Measurements from ENCODE around the gene TANC1.
A peak's percentile ranks its signal among the peaks of the same experiment; 100 is the strongest.
"Not testable (repeated sequence)": the region's sequence is repeated elsewhere in the genome, so short reads cannot be mapped to it uniquely, and the experiment has no call there.

Gene TANC1

GRCh38 chr2:159094173-159094737 is 125.8 kb downstream of the TANC1 start:
- no peak for DNase-seq

GRCh38 chr2:159095813-159096212 is 127.4 kb downstream of the TANC1 start:
- DNase-seq = no peak

DNA sequence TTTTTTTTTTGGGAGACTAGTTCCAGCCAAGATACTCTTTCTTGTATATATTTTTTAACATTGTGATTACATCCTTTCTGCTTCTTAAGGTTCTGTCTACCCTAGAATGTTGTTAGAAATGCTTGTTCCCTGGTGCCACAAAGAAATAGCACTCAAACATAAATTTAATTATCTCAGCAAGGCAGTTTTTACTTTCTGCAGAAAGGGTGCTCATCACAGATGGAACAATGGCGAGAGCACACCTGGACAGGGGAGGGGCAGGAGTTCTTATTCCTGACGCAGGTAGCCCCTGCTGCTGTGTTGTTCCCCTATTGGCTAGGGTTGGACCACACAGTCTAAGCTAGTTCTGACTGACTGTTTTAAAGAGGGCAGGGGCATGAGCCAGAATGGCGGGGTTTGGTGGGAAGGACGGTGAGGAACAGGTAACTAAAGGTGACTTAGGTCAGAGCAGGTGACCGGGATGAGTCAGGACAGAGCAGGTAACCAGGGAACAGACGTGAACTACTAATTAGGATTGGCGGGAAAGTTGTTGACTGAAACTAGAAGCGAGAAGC is 127.9 kb downstream of the TANC1 start:
- not testable (repeated sequence) for DNase-seq

DNA sequence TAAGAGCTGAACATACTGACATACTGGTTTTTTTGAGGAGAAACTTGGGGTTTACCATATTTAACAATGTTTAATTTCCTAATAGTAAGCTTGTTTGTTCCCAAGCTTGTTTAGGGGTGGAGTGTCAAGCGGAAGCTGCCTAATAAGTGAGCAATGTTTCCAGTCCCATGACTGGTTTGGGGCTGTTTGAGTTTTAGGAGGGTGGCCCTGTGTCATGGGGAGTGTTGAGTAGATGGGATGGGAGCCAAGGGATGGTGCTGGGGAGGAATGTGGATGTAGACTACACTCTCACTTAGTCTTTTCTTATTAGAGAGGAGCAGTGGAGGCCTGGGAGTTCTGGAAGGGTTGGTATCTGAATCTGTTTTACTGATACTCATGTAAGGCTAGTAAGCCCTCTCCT is 128.5 kb downstream of the TANC1 start:
- DNase-seq = no peak

GRCh38 chr2:159098361-159098760 is 129.9 kb downstream of the TANC1 start:
- DNase-seq = no peak

GRCh38 chr2:159098921-159099411 is 130.5 kb downstream of the TANC1 start:
- no peak for DNase-seq

DNA sequence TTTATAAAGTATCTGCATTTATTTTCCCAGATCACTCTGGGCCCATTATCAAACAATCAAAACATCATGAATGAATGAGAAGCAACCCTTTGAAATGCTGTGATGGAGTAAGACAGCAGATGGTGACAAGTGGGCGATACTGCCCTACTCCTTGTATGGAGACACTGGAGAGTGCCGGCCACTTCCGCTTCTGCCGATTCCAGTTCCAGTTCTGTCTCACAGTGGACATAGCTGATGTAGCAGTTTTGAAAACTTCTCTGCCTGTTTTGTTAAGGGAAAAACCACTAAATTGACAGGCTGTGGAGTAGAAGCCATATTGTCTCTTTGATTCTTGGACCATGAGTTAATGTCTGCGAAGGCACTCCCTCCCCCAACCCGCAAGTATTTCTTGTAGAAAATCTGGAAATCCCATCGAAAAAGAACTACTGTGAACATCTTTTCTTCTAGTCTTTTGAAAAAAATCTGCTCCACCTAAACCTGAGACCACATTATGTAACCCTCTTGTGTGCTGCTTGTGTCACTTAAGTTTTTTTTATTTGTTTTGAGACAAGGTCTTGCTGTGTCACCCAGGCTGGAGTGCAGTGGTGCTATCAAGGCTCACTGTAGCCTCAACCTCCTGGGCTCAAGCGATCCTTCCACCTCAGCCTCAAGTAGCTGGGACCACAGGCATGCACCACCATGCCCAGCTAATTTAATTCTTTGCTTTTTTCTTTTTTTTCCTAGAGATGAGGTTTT is 133.5 kb downstream of the TANC1 start:
- no peak for DNase-seq

GRCh38 chr2:159103411-159103810 is 135.0 kb downstream of the TANC1 start:
- no peak for DNase-seq

DNA sequence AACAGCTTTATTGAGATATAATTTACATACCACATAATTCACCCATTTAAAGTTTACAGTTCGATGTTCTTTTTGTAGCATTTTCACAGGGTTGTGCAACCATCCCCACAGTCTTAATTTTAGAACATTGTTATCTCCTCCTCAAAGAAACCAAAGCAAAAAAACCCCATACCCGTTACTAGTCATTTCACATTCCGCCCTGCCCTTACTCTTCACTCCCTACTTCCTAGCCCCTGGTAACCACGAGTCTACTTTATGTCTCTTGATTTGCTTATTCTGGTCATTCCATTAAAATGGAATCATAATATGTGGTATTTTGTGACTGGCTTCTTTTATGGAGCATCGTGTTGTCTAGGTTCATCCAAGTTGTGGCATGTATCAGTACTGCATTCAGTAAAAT is 137.7 kb downstream of the TANC1 start:
- DNase-seq = no peak

DNA sequence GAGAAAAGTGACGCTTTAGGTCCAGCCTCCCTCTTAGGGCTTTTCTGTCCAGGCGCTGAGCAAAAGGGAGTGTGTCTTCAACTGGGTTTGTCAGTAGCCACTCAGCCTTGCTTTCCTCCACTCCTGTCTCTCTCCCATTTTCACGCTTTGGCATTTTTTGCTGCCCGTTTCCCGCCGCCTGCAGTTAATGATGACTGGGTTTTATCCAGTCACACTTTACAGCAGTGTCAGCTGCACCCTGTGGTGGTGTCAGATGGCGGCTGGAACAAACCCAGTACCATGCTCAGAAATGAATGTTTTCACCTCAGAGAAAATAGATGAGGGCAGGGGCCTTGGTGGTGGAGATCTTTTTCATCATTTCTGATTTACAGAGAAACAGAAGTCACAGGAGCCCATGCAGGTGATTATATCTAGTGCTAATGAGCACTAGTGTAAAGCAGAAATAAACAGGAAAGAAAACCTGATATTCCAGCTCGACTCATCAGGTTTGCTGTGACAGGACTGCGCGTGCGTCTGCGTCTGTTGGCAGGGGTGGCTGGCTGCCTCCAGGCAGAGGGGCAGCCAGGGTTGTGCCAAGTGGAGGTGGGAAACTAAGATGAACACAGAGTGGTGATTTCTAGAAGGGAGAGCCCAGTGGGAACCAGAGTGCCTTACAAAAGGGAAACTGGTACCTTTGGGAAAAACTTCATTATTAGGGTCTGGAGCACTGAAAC is 139.9 kb downstream of the TANC1 start:
- no peak for DNase-seq

GRCh38 chr2:159109517-159109916 is 141.1 kb downstream of the TANC1 start:
- no peak for DNase-seq

GRCh38 chr2:159110784-159111183 is 142.3 kb downstream of the TANC1 start:
- no peak for DNase-seq

DNA sequence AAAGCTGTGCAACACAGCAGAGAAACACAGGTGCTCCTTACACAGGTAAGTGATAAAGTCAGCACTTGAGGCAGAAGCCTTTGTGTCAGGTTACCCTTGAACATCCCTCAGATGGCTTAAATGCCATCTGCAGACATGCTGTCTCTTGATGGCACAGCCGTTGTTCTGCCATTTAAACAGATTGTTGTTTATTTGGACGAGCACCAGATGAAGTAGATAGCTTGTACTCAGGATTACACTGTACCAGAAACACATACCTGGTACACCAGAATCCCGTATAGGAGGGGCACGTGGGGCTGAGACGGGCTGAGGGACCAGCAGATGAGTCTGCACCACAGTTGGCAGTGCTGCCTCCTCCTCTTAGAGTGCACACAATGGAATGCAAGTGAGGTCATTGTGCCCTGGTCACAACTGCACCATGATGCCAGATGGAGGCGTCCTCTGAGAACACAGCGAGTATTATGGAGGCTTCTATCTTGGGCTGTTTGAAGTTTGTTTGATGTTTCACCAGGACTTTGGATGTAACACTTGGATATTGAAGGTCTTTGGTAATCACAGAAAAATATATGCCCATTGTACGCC is 143.0 kb downstream of the TANC1 start:
- no peak for DNase-seq

- no peak for DNase-seq
Measured at GRCh38 chr2:159114835-159115234, 146.4 kb downstream of the TANC1 start.

DNA sequence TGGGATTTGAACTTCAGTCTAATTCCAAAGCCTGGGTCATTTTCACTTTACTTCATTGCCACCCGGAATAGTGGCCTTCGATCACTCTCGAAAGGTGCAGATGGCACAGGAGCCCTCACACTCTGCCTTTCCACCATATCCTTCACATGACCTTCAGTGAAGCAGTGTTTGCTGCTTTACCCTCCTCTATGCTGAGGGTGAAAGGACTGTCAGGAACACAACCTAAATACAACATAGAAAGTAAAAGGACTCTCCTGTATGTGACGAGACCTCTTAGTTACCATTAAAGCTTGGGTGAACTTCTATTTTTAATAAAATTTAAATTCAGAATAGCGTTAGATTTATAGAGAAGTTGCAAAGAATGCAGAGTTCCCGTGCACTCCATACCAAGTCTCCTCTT is 148.5 kb downstream of the TANC1 start:
- no peak for DNase-seq

DNA sequence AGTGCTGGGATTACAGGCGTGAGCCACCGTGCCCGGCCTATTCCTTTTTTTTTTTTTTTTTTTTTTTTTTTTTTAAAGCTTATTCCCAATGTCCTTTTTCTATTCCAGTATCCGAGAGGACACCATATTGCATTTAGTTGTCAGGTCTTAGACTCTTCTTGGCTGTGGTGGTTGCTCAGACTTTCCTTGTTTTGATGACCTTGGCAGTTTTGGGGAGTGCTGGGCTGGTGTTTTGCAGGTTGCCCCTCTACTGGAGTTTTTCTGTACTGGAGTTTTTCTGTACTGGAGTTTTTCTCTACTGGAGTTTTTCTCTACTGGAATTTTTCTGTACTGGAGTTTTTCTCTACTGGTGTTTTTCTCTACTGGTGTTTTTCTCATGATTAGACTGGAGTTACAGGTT is 149.2 kb downstream of the TANC1 start:
- no peak for DNase-seq

DNA sequence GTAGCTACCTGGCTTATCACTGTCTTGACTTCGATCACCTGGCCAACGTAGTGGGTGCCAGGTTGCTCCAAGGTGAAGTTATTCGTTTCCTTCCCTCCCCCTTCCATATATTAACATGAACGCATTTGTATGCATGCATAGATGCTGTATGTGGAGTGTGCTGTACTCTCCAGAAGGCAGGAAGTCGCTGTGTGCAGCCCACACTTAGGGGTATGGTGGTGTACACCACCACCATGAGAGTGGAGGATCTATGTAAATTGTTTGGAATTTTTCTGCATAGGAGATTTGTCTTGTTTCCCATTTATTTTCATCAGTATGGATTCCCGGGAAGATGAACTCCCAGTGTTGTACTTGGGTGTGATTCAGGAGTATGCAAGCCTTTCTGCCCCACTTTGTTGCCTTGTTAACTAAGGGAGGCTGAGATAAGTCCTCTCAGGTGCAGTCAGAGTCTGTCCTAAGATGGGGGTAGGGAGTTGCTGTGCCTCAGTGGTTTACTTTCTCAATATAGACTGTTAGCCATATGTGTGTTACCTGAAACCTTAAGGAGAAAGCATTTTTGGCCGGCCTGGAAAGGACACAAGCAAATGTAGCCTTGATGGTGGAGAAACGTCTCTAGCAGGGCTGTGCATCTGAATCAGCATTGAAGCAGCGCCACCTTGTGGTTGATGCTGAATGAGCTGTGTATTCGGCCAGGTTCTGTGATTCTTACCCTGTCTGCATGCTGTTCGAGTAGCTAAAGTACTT is 149.8 kb downstream of the TANC1 start:
- DNase-seq = peak; percentile 96

GRCh38 chr2:159118859-159119500 is 150.5 kb downstream of the TANC1 start:
- DNase-seq = no peak

DNA sequence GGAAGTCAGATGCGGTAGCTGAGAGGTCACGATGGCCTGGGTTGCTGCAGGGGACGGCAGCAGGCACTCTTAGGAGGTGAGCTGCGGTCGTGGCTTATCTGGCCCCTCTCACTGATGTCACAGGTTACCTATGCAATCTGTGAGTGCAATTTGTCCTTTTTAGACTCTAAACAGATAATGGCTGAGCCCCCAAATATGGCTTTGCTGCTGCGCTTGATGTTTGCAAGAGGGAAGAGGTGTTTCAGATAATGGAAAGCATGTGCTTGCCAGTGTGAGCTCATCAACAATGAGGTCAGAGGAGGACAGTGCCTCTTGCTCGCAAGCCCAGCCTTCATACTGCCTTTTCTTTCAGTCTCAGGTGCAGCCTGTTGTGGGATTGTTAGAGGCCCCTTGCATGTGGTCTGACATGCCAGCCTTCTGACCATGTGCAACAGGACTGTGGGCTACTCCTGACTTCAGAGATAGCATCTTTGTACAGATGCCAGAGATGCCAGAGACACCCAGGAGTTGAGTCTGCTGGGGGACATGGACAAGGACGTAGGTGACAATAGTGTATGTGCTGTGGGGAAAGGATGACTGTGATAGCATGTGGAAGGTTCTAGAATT is 151.3 kb downstream of the TANC1 start:
- peak; percentile 50 for DNase-seq

DNA sequence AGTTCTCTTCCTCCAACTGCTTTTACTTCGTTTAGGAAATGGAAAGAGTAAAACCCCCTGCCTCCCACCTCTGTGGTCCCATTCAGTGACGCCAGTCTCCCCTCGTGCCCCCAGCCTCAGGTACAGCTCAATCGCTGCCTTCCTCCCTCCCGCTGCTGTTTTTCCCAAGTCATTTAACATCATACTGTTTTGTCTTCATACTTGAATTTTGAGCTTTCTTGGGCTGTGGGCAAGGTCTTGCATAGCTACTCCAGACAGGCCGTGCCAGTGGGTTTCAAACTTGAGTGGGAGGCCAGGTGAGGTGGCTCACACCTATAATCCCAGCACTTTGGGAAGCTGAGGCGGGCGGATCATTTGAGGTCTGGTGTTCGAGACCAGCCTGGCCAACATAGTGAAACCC is 155.3 kb downstream of the TANC1 start:
- no peak for DNase-seq

DNA sequence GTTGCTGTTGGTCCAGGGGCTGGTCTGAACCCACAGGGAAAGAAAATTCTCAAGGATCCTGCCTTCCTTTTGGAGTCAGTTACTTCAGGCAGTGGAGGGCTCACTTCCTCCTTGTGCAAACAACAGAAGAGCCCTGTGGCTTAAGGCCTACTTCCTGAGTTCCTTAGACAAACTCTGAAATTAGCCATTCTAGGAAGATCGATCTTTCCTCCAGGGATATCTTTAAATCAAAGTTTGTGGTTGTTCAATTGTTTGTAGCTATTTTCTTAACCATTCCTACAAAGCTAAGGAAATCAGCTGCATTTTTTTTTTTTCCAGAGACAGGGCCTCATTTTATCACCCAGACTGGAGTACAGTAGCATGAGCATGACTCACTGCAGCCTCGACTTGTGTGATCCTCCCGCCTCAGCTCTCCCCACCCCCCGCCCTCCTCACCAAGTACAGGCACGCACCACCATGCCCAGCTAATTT is 156.0 kb downstream of the TANC1 start:
- peak; percentile 87 for DNase-seq
